Thyroid gland (tissue), 4 donors: Measurements from ENCODE around the gene HS6ST1.

Source experiments
- CTCF ChIP-seq, 6 experiments: fragments of 200-600 bp in 3 of 6; fragments of 450-650 bp in 3 of 6; sonication (generic) in 3 of 6; IDR thresholded peaks; one replicate each; pipeline ENCODE4 v1.5.1; 2016 to 2019; ENCODE audit warnings: antibody characterized with exemption in 6 of 6, mild to moderate bottlenecking in 2 of 6, inconsistent platforms in 1 of 6, moderate library complexity in 1 of 6
- POLR2A ChIP-seq, 2 donors: fragments of 450-650 bp; IDR thresholded peaks; one replicate each; pipeline ENCODE4 v1.6.1; 2017; ENCODE audit warnings: antibody characterized with exemption in 2 of 2, mild to moderate bottlenecking in 2 of 2, moderate library complexity in 1 of 2

GRCh38 chr2:128354161-128354560 lies 35.5 kb upstream of the HS6ST1 start:
- TF ChIP-seq CTCF (IDR thresholded peaks at IDR 0.05) (no peak), POLR2A (IDR thresholded peaks at IDR 0.05) (no peak)
